ENCODE results near the gene FANK1.

- TF ChIP-seq RARB (CRISPR knock-in tag; IDR thresholded peaks at IDR 0.05), result no peak
- TF ChIP-seq CSRNP3 (CRISPR knock-in tag; IDR thresholded peaks at IDR 0.05), result no peak
- TF ChIP-seq ZFP3 (CRISPR knock-in tag; IDR thresholded peaks at IDR 0.05), result no peak
- no peak for TF ChIP-seq PATZ1 (CRISPR knock-in tag; IDR thresholded peaks at IDR 0.05; ENCODE audit: borderline replicate concordance)
These were observed 44.2 kb downstream of the FANK1 start for GRCh38 chr10:125940515-125940914.

Data from SK-N-SH treated with all-trans-retinoic acid at 6 μM for 48 hours (cell line).